CD4-positive, alpha-beta T cell treated with Interleukin-6 at 100 ng/mL for 8 hours (primary cell): Measurements from ENCODE around the gene FUBP1.
A peak's percentile ranks its signal among the peaks of the same experiment; 100 is the strongest.
"Not testable (repeated sequence)": the region's sequence is repeated elsewhere in the genome, so short reads cannot be mapped to it uniquely, and the experiment has no call there.

Source experiments
- DNase-seq: peaks from one replicate; pipeline ENCODE4 v3.0.0-alpha.2; 2020; ENCODE audit warnings: mixed read lengths, low spot score

The FUBP1 gene

GRCh38 chr1:77987919-77988318 is 9.0 kb upstream of the FUBP1 start:
- no peak for DNase-seq

- no peak for DNase-seq
Observed at GRCh38 chr1:77986810-77987209, 7.9 kb upstream of the FUBP1 start.

GRCh38 chr1:77984629-77985028 is 5.8 kb upstream of the FUBP1 start:
- no peak for DNase-seq

- DNase-seq, result no peak
Observed at GRCh38 chr1:77983997-77984355, 5.1 kb upstream of the FUBP1 start.

- DNase-seq, result not testable (repeated sequence)
Observed at GRCh38 chr1:77983352-77983996, 4.6 kb upstream of the FUBP1 start.

- DNase-seq, result peak; percentile 85
Observed at GRCh38 chr1:77978293-77978968, 441 bp downstream of the FUBP1 start.

GRCh38 chr1:77977989-77978292 is 931 bp downstream of the FUBP1 start:
- DNase-seq, result no peak

GRCh38 chr1:77976433-77977076 is 2.3 kb downstream of the FUBP1 start:
- no peak for DNase-seq

- DNase-seq, result no peak
Observed at GRCh38 chr1:77975907-77976306, 3.0 kb downstream of the FUBP1 start.

GRCh38 chr1:77975386-77975785 is 3.5 kb downstream of the FUBP1 start:
- no peak for DNase-seq

- no peak for DNase-seq
Observed at GRCh38 chr1:77972080-77972479, 6.8 kb downstream of the FUBP1 start.

- no peak for DNase-seq
Observed at GRCh38 chr1:77970192-77970591, 8.7 kb downstream of the FUBP1 start.

GRCh38 chr1:77966291-77966690 is 12.6 kb downstream of the FUBP1 start:
- DNase-seq, result no peak

- no peak for DNase-seq
Observed at GRCh38 chr1:77961392-77961791, 17.5 kb downstream of the FUBP1 start.

- no peak for DNase-seq
Observed at GRCh38 chr1:77958850-77959249, 20.0 kb downstream of the FUBP1 start.

GRCh38 chr1:77958391-77958790 is 20.5 kb downstream of the FUBP1 start:
- no peak for DNase-seq

- DNase-seq, result no peak
Observed at GRCh38 chr1:77956464-77956863, 22.4 kb downstream of the FUBP1 start.

- no peak for DNase-seq
Observed at GRCh38 chr1:77955709-77956108, 23.2 kb downstream of the FUBP1 start.

- no peak for DNase-seq
Observed at GRCh38 chr1:77954521-77954920, 24.4 kb downstream of the FUBP1 start.

- no peak for DNase-seq
Observed at GRCh38 chr1:77953907-77954306, 25.0 kb downstream of the FUBP1 start.

- DNase-seq, result no peak
Observed at GRCh38 chr1:77951328-77951727, 27.5 kb downstream of the FUBP1 start.

- DNase-seq, result no peak
Observed at GRCh38 chr1:77950873-77951272, 28.0 kb downstream of the FUBP1 start.

- DNase-seq, result no peak
Observed at GRCh38 chr1:77948841-77949424, 29.9 kb downstream of the FUBP1 start.
